Smooth muscle cell (in vitro differentiated cells): Measurements from ENCODE around the gene FAM161A. TPM values are rescaled to one million over a fixed set of nuclear protein-coding genes. Genes with fewer than 3 reads are reported as not detected.
"Not testable (repeated sequence)": the region's sequence is repeated elsewhere in the genome, so short reads cannot be mapped to it uniquely, and the experiment has no call there.

ENCODE experiments used
- DNase-seq: peaks from one replicate; lab custom pipeline; 2025; ENCODE audit not compliant: unreplicated experiment; lab: John Stamatoyannopoulos, UW
- H2AFZ ChIP-seq: fragments of 200-600 bp; sonication (generic); 2 replicates; pipeline ENCODE4 v1.6.0; 2016; ENCODE audit warnings: antibody characterized with exemption, low read depth, mild to moderate bottlenecking
- H3F3A ChIP-seq: fragments of 200-600 bp; sonication (generic); 2 replicates; pipeline ENCODE4 v1.6.0; 2017; ENCODE audit warnings: antibody characterized with exemption, low read depth
- H3K27ac ChIP-seq: fragments of 200-600 bp; sonication (generic); 2 replicates; pipeline ENCODE4 v1.5.1; 2016; ENCODE audit warnings: low read depth, mild to moderate bottlenecking
- H3K27me3 ChIP-seq: fragments of 200-600 bp; sonication (generic); 2 replicates; pipeline ENCODE4 v1.6.1; 2016; ENCODE audit warnings: low read depth, mild to moderate bottlenecking
- H3K36me3 ChIP-seq: fragments of 200-600 bp; sonication (generic); 2 replicates; pipeline ENCODE4 v1.5.1; 2016; ENCODE audit warnings: low read depth
- H3K4me1 ChIP-seq: fragments of 200-600 bp; sonication (generic); 2 replicates; pipeline ENCODE4 v1.5.1; 2016; ENCODE audit warnings: low read depth
- H3K4me2 ChIP-seq: fragments of 200-600 bp; sonication (generic); 2 replicates; pipeline ENCODE4 v1.6.0; 2016; ENCODE audit warnings: mild to moderate bottlenecking
- H3K4me3 ChIP-seq: fragments of 200-600 bp; sonication (generic); 2 replicates; pipeline ENCODE4 v1.5.1; 2016; ENCODE audit warnings: mild to moderate bottlenecking
- H3K79me2 ChIP-seq: fragments of 200-600 bp; sonication (generic); 2 replicates; pipeline ENCODE4 v1.6.0; 2016; ENCODE audit warnings: low read depth, mild to moderate bottlenecking
- H3K9ac ChIP-seq: fragments of 200-600 bp; sonication (generic); 2 replicates; pipeline ENCODE4 v1.6.0; 2016; ENCODE audit warnings: low read depth
- H3K9me3 ChIP-seq: fragments of 200-600 bp; sonication (generic); replicated peaks from 2 replicates; pipeline ENCODE4 v1.5.1; 2016; ENCODE audit warnings: low read depth
- H4K20me1 ChIP-seq: fragments of 200-600 bp; sonication (generic); 2 replicates; pipeline ENCODE4 v1.6.0; 2016; ENCODE audit warnings: low read depth
- WGBS: methylation state at CpG from one replicate; pipeline ENCODE4 v1.1.7; 2016; ENCODE audit warnings: low lambda C conversion rate; 5-methylcytosine and 5-hydroxymethylcytosine counted together
- polyA plus RNA-seq: library from polyadenylated mRNA; unstranded; fragments of >200 nt; fragmentation: Nextera tagmentation; extraction: Ambion mirVana; gene quantifications from 2 replicates; pipeline ENCODE4 v1.2.1, GENCODE V29; 2016
- total RNA-seq: library from RNA; depleted of rRNA; stranded (reverse); fragments of >200 nt; gene quantifications from 2 replicates; pipeline ENCODE4 v1.2.3, GENCODE V29; 2014
- TF ChIP-seq, protein P1 (sequence below): fragments of 200-600 bp; sonication (generic); IDR thresholded peaks from 2 replicates; pipeline ENCODE4 v1.5.1; 2017; ENCODE audit warnings: borderline replicate concordance, mild to moderate bottlenecking, antibody characterized with exemption; ENCODE audit not compliant: insufficient read depth, poor library complexity, severe bottlenecking

The FAM161A gene
- total and polyA plus RNA-seq, 2 experiments from 2014 or later: 3.9 to 5.7 TPM

DNA sequence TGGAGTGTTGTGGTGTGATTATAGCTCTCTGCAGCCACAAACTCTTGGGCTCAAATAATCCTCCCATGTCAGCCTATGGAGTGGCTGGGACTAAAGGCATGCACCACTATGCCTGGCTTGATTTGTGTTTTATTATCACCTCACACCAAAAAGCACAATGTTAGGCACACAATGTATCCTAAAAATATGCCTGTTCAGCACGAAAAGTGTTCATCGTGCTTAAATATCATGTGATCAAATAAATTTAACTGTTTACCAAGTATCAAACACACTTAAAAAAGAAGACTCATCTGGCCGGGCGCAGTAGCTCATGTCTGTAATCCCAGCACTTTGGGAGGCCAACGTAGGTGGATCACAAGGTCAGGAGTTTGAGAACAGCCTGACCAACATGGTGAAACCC lies 29.0 kb upstream of the FAM161A start:
- Histone ChIP-seq H3K27ac (no peak overlapping the region), H3K27me3 (no peaks in the 10 kb centered on the region), H3K4me1 (peaks cover 12% of the 10 kb centered on the region), H3F3A (peaks cover 8% of the 10 kb centered on the region), H3K4me3 (no peak overlapping the region), H3K4me2 (no peak overlapping the region), H3K36me3 (peaks cover 36% of the 10 kb centered on the region), H4K20me1 (peaks cover 60% of the 10 kb centered on the region), H3K9me3 (no peaks in the 10 kb centered on the region), H2AFZ (no peak overlapping the region), H3K79me2 (peaks cover 49% of the 10 kb centered on the region), H3K9ac (no peak overlapping the region)
- DNase-seq: no peak
- 97% methylated on average over 5 of the region's 5 CpGs for WGBS
- TF ChIP-seq, protein P1, sequence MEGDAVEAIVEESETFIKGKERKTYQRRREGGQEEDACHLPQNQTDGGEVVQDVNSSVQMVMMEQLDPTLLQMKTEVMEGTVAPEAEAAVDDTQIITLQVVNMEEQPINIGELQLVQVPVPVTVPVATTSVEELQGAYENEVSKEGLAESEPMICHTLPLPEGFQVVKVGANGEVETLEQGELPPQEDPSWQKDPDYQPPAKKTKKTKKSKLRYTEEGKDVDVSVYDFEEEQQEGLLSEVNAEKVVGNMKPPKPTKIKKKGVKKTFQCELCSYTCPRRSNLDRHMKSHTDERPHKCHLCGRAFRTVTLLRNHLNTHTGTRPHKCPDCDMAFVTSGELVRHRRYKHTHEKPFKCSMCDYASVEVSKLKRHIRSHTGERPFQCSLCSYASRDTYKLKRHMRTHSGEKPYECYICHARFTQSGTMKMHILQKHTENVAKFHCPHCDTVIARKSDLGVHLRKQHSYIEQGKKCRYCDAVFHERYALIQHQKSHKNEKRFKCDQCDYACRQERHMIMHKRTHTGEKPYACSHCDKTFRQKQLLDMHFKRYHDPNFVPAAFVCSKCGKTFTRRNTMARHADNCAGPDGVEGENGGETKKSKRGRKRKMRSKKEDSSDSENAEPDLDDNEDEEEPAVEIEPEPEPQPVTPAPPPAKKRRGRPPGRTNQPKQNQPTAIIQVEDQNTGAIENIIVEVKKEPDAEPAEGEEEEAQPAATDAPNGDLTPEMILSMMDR: no peak

DNA sequence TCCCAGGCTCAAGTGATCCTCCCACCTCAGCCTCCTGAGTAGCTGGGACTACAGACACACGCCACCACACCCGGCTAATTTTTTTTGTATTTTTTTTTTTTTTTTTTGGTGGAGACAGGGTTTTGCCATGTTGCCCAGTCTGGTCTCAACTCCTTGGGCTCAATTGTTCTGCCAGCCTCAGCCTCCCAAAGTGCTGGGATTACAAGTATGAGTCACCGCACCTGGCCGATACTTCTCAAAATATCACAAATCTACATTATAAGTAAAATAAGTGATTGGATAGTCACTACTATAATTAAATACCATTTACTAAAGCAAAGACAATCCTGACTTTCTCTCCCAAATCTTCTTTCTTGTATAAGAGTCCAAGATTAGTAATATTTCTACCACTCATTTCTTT lies 25.5 kb upstream of the FAM161A start:
- Histone ChIP-seq H3K36me3 (peaks cover 61% of the 10 kb centered on the region), H3K27ac (peak overlapping the region; percentile 0), H4K20me1 (peaks cover 26% of the 10 kb centered on the region), H3K79me2 (peaks cover 17% of the 10 kb centered on the region)
- H3K9ac ChIP-seq, H3K4me1 ChIP-seq, H2AFZ ChIP-seq, H3K4me3 ChIP-seq, H3F3A ChIP-seq, H3K27me3 ChIP-seq, DNase-seq, H3K4me2 ChIP-seq, H3K9me3 ChIP-seq: not testable (repeated sequence)
- 95% methylated on average over 4 of the region's 4 CpGs for WGBS

DNA sequence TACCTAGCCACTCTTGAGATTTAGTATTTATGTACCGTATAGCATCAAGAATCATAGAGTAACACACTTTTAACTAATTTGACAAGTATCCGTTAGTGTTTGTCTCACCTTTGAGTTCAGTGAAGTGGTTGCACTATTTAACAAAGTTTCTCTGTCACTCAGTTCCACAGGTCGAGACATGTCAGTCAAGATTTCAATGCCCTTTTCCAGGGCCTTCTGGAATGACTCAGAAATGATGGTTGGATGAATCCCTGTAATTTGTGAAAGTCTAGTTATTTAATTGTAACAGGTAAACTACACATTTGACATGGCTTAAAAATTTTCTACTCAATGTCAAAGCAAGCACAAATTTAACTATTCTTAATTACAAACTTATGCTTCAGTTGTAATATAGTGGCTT lies 24.9 kb upstream of the FAM161A start:
- Histone ChIP-seq H3K9me3 (no peaks in the 10 kb centered on the region), H3K79me2 (peaks cover 11% of the 10 kb centered on the region), H3F3A (peaks cover 9% of the 10 kb centered on the region), H3K9ac (no peak overlapping the region), H3K4me2 (no peak overlapping the region), H2AFZ (no peak overlapping the region), H3K36me3 (peaks cover 61% of the 10 kb centered on the region), H3K4me3 (no peak overlapping the region), H3K4me1 (no peaks in the 10 kb centered on the region), H3K27me3 (no peaks in the 10 kb centered on the region), H3K27ac (peak overlapping the region; percentile 0), H4K20me1 (peaks cover 21% of the 10 kb centered on the region)
- TF ChIP-seq, protein P1: no peak
- no peak for DNase-seq
- 83% methylated on average over 3 of the region's 3 CpGs for WGBS

DNA sequence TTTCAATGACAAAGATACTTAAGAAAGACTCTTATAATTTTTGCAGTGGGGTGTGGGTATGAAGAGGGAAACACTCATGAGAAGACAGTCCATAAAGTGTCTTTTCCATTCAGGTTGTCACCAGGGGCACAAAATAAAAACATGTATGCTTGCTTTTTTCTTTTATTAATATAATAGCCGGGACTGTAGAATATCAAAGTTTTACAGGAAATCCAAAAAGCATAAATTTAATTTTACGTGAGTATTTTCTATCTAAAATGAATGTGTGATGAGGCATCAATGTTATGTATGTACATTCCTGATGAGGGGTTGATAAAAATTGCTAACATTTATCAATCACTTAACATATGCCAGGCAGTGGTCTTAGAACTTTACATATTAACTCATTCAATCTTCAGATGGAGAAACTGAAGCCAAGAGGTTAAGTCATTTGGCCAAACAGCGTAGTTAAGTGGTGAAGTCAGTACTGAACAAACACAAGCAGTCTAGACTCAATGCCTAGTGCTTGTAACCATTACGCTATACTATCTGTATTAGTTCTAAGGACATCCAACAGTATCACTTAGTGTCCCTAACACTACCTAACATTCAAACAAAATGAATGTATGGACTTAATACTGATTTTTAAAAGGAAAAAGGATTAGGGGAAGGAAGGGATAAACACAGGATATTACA lies 23.8 kb upstream of the FAM161A start:
- Histone ChIP-seq H4K20me1 (peaks cover 16% of the 10 kb centered on the region), H3K4me3 (no peak overlapping the region), H3K9ac (no peak overlapping the region), H3K4me2 (no peak overlapping the region), H3K9me3 (no peaks in the 10 kb centered on the region), H2AFZ (no peak overlapping the region), H3F3A (peaks cover 9% of the 10 kb centered on the region), H3K27me3 (no peaks in the 10 kb centered on the region), H3K4me1 (no peaks in the 10 kb centered on the region), H3K27ac (peak overlapping the region; percentile 0), H3K36me3 (peaks cover 63% of the 10 kb centered on the region), H3K79me2 (peaks cover 3% of the 10 kb centered on the region)
- 98% methylated on average over 4 of the region's 4 CpGs for WGBS
- no peak for DNase-seq
- TF ChIP-seq, protein P1: no peak
